Psoas muscle (tissue), 8 donors: ENCODE results near the gene SPRYD3. TPM values are rescaled to one million over a fixed set of nuclear protein-coding genes. Genes with fewer than 3 reads are reported as not detected.

Experiments
- ATAC-seq, 4 donors: fragments of 200-7000 bp; cut with Tn5 transposase; one replicate each; pipeline ENCODE4 v1.9.1; 2020; ENCODE audit warnings: moderate library complexity in 3 of 4, mild to moderate bottlenecking in 2 of 4
- DNase-seq, 2 donors: peaks; one replicate each; pipeline ENCODE4 v3.0.0-alpha.2; 2020
- H3K27ac ChIP-seq: fragments of 200-600 bp; one replicate; pipeline ENCODE4 v1.8.0; 2022
- H3K27me3 ChIP-seq, 3 donors: fragments of 200-600 bp in 1 of 3; one replicate each; pipeline versions ENCODE4 v1.6.1 to v1.8.0; 2013 to 2022; ENCODE audit warnings: low read length in 2 of 3, mild to moderate bottlenecking in 2 of 3, moderate library complexity in 1 of 3; ENCODE audit not compliant: insufficient read depth in 3 of 3
- H3K36me3 ChIP-seq, 2 donors: fragments of 200-600 bp in 1 of 2; one replicate each; pipeline versions ENCODE4 v1.6.1 to v1.8.0; 2013 to 2022; ENCODE audit warnings: low read depth in 1 of 2, mild to moderate bottlenecking in 1 of 2, moderate library complexity in 1 of 2; ENCODE audit not compliant: insufficient read depth in 1 of 2
- H3K4me1 ChIP-seq: fragments of 200-600 bp; one replicate; pipeline ENCODE4 v1.8.0; 2022
- H3K4me3 ChIP-seq: fragments of 200-600 bp; one replicate; pipeline ENCODE4 v1.8.0; 2022; ENCODE audit warnings: mild to moderate bottlenecking
- H3K9me3 ChIP-seq: fragments of 200-600 bp; one replicate; pipeline ENCODE4 v1.8.0; 2022
- WGBS, 3 donors: extraction: QIAGEN DNeasy Blood & Tissue Kit; methylation state at CpG; one replicate each; pipeline versions ENCODE4 v1.1.6 to v1.1.7; 2013; 5-methylcytosine and 5-hydroxymethylcytosine counted together
- intact Hi-C, 2 donors: fragments of 100-400 bp; cut with DNase I; formaldehyde crosslinking; loops; one replicate each; pipeline versions ENCODE4 v1.11.0 to v1.14.2; 2022
- polyA plus RNA-seq, 3 donors: library from polyadenylated mRNA; stranded (reverse); fragments of 200-250 nt; gene quantifications; one replicate each; pipeline ENCODE4 v1.2.3, GENCODE V29; 2013
- total RNA-seq, 4 donors: library from RNA; stranded (reverse); fragmentation: NEBNext Ultra II Directional in 2 of 4; extraction: Animal tissue kit (Norgen Biotek cat#: 25700) in 2 of 4; gene quantifications; one replicate each; pipeline versions ENCODE4 v1.2.1 to v1.2.4, GENCODE V29; 2021 to 2023
- TF ChIP-seq, protein P1 (sequence below): fragments of 200-600 bp; IDR thresholded peaks from one replicate; pipeline ENCODE4 v1.8.0; 2022; ENCODE audit warnings: antibody characterized with exemption
- donor health status: healthy with polysubstance abuse.
- donor health status: DM: no; HTN: no; CAD: no; lungs with moderate emphysema.
- donor health status: Bipolar disorder and iron deficiency.
- donor health status: healthy.
- donor health status: DM: yes; HTN: yes; CAD: no.
- donor health status: DM: no; HTN: no; CAD: no.
- donor health status: DM: no; HTN: no; CAD: no.
- donor health status: DM: yes; HTN: yes; CAD: no.

Gene SPRYD3
- total and polyA plus RNA-seq, 7 donors = 16.5 to 49.1 (median 21.8) TPM

DNA sequence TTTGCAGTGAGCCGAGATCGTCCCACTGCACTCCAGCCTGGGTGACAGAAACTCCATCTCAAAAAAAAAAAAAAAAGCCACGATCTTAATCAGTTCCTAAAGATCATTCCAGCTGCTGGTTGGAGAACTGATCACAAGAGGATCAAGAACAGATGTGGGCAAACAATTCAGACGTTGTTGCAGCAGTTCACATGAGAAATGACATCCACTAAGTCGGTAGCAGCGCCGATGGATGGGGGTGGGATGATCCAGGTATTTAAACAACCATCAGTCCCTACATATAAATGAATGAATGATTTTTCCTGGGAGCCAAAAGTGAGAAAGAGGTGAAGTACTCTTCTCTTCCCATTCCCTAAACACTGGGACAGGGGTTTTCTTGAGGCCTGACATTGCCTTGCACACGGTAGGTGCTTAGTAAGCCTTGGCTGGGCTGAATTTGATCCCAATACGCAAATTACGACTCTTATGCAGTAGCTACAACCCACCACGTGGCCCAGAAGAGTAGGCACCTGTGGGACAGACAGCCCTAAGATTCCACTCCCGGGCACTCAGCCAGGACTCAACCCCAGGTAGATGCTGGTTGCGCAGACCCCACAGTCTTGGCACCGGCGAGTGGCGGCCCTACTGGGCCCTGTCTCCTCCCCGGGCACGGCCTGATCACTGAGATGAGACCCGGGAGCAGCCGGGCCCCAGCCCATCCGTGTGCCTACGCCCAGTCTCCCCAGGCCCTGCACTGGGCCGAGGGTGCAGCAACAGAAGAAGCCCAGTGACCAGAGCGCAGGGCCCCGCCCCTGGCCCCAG is 565 bp downstream of the SPRYD3 start:
- Histone ChIP-seq H3K4me1 (peaks cover 16% of the 10 kb centered on the region), H3K4me3 (peak overlapping the region; percentile 80), H3K36me3 (peaks cover 0 to 41% of the 10 kb centered on the region in 2 donors), H3K9me3 (no peaks in the 10 kb centered on the region), H3K27ac (peak overlapping the region; percentile 80), H3K27me3 (no peaks in the 10 kb centered on the region)
- 14 to 20% (median 14%) methylated on average over 23 to 25 of the region's 25 CpGs for WGBS, 3 donors
- no peak for DNase-seq
- ATAC-seq = peak in 3 of 4 donors; percentile 1 to 65 (median 48)
- TF ChIP-seq, protein P1, sequence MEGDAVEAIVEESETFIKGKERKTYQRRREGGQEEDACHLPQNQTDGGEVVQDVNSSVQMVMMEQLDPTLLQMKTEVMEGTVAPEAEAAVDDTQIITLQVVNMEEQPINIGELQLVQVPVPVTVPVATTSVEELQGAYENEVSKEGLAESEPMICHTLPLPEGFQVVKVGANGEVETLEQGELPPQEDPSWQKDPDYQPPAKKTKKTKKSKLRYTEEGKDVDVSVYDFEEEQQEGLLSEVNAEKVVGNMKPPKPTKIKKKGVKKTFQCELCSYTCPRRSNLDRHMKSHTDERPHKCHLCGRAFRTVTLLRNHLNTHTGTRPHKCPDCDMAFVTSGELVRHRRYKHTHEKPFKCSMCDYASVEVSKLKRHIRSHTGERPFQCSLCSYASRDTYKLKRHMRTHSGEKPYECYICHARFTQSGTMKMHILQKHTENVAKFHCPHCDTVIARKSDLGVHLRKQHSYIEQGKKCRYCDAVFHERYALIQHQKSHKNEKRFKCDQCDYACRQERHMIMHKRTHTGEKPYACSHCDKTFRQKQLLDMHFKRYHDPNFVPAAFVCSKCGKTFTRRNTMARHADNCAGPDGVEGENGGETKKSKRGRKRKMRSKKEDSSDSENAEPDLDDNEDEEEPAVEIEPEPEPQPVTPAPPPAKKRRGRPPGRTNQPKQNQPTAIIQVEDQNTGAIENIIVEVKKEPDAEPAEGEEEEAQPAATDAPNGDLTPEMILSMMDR = no peak
- intact Hi-C loops = no loop called here

DNA sequence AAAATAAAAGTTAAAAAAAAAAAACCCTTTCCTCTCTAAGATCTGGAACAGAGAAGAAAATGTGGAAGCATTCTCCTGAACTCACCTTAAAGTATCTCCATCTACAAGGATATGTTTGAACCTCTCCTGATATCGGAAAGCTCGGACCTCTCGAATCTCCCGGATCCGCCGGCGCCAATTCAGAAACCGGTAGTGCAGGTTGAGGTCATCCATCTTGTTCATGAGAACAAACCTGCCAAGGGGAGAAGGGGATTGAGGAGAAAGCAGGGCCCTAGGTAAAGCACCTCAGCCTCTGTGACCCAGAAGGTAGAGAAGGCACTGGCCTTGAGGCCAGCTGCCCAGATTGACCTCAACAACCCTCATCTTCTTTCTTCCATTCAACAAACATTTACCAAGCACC is 2.2 kb downstream of the SPRYD3 start:
- no peak overlapping the region for H3K4me3 ChIP-seq
- ATAC-seq = no peak
- no peaks in the 10 kb centered on the region for H3K27me3 ChIP-seq
- TF ChIP-seq, protein P1 = no peak
- H3K4me1 ChIP-seq = peaks cover 25% of the 10 kb centered on the region
- DNase-seq = no peak
- H3K36me3 ChIP-seq = peaks cover 0 to 52% of the 10 kb centered on the region in 2 donors
- intact Hi-C loops = no loop called here
- H3K9me3 ChIP-seq = no peaks in the 10 kb centered on the region
- H3K27ac ChIP-seq = no peak overlapping the region
- 95 to 98% (median 96%) methylated on average over 8 of the region's 8 CpGs for WGBS, 3 donors

DNA sequence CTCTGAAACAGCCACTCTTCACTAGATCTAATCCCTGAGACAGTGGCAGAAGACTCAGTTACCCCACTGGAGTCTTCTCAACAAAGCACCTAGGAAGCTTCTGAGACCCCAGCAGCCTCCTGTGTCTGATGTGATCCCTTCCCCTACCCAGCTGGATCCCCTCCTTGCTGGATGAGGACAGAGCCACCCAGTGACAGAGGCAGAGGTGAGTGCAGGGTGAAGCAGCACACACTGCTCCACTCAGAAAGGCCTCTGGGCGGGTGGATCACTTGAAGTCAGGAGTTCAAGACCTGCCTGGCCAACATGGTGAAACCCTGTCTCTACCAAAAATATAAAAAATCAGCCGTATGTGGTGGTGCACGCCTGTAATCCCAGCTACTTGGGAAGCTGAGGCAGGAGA is 2.7 kb downstream of the SPRYD3 start:
- DNase-seq = no peak
- H3K27me3 ChIP-seq = no peaks in the 10 kb centered on the region
- H3K4me1 ChIP-seq = peaks cover 30% of the 10 kb centered on the region
- peaks cover 0 to 57% of the 10 kb centered on the region in 2 donors for H3K36me3 ChIP-seq
- no peak for ATAC-seq
- intact Hi-C loops = no loop called here
- H3K4me3 ChIP-seq = no peak overlapping the region
- TF ChIP-seq, protein P1 = no peak
- 94 to 99% (median 95%) methylated on average over 3 of the region's 3 CpGs for WGBS, 3 donors
- H3K27ac ChIP-seq = no peak overlapping the region
- no peaks in the 10 kb centered on the region for H3K9me3 ChIP-seq

DNA sequence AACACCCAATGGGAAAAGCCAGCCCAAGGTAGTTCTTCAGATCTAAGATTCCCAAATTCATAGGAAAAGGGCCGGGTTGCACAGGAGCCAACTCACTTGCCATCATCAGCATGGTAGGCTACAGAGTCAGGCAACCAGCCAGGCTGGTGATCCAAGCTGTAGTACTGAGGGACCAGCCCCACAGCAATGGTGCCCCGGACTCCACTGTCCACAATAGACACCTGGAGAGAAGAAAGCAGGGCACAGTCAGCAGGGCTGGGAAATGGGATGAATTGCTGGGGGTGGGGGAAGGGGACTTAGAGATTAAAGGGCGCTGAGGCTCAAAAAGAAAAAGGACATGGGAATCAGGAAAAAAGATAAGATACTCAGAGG is 4.2 kb downstream of the SPRYD3 start:
- ATAC-seq (no peak), DNase-seq (no peak)
- TF ChIP-seq, protein P1 = no peak
- intact Hi-C loops = no loop called here
- H3K36me3 ChIP-seq = peaks cover 0 to 71% of the 10 kb centered on the region in 2 donors
- no peak overlapping the region for H3K27ac ChIP-seq
- 92 to 99% (median 95%) methylated on average over 3 of the region's 3 CpGs for WGBS, 3 donors
- no peak overlapping the region for H3K4me3 ChIP-seq
- no peaks in the 10 kb centered on the region for H3K27me3 ChIP-seq
- peaks cover 33% of the 10 kb centered on the region for H3K4me1 ChIP-seq
- H3K9me3 ChIP-seq = no peaks in the 10 kb centered on the region
